Measurements from ENCODE around the gene HSPA4. TPM values are rescaled to one million over a fixed set of nuclear protein-coding genes. Genes with fewer than 3 reads are reported as not detected.

The HSPA4 gene
- total and polyA plus RNA-seq, 4 donors, result 51.3 to 135 (median 55.0) TPM

DNA sequence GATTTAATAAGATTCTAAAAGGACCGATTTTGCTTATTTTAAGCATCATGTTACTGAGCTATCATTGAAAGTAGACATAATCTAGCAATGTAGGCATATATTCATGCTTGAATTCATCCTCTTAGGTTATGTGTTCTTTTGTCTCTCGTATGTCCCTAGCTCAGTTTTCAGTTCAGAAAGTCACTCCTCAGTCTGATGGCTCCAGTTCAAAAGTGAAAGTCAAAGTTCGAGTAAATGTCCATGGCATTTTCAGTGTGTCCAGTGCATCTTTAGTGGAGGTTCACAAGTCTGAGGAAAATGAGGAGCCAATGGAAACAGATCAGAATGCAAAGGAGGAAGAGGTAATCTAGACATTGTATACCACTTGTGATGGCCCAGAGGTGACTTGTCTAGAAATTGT lies 39.2 kb downstream of the HSPA4 start:
- WGBS, 2 donors, result 83 to 87% methylated on average over 3 of the region's 3 CpGs
- intact Hi-C loops (cut with DNase I), result no loop called here
- Histone ChIP-seq H3K4me3 (ENCODE audit: low read length in 2 of 2) (no peak overlapping the region), H3K36me3 (ENCODE audit: control insufficient read depth in 1 of 2, insufficient read depth in 2 of 2, low read length in 1 of 2) (peaks cover 6% of the 10 kb centered on the region in 2 donors), H3K27me3 (ENCODE audit: control insufficient read depth in 1 of 2, insufficient read depth in 2 of 2, low read length in 1 of 2) (no peaks in the 10 kb centered on the region), H3K27ac (ENCODE audit: low read depth in 1 of 2, low read length in 2 of 2) (no peak overlapping the region), H3K9me3 (ENCODE audit: control insufficient read depth, low read length) (no peaks in the 10 kb centered on the region), H3K4me1 (ENCODE audit: control insufficient read depth in 1 of 2, insufficient read depth in 2 of 2, low read length in 2 of 2) (no peaks in the 10 kb centered on the region)
- ATAC-seq (ENCODE audit: low FRiP score) (no peak), DNase-seq (no peak)

GRCh38 chr5:133106343-133106742 lies 54.5 kb downstream of the HSPA4 start:
- Histone ChIP-seq H3K4me1 (ENCODE audit: control insufficient read depth in 1 of 2, insufficient read depth in 2 of 2, low read length in 2 of 2) (no peaks in the 10 kb centered on the region), H3K27ac (ENCODE audit: low read depth in 1 of 2, low read length in 2 of 2) (no peak overlapping the region), H3K4me3 (ENCODE audit: low read length in 2 of 2) (no peak overlapping the region), H3K36me3 (ENCODE audit: control insufficient read depth in 1 of 2, insufficient read depth in 2 of 2, low read length in 1 of 2) (peaks cover 1 to 4% of the 10 kb centered on the region in 2 donors), H3K27me3 (ENCODE audit: control insufficient read depth in 1 of 2, insufficient read depth in 2 of 2, low read length in 1 of 2) (no peaks in the 10 kb centered on the region), H3K9me3 (ENCODE audit: control insufficient read depth, low read length) (no peaks in the 10 kb centered on the region)
- DNase-seq (no peak), ATAC-seq (ENCODE audit: low FRiP score) (no peak)
- WGBS, 2 donors, result 68 to 69% methylated on average over 3 of the region's 3 CpGs
- intact Hi-C loops (cut with DNase I), result no loop called here

DNA sequence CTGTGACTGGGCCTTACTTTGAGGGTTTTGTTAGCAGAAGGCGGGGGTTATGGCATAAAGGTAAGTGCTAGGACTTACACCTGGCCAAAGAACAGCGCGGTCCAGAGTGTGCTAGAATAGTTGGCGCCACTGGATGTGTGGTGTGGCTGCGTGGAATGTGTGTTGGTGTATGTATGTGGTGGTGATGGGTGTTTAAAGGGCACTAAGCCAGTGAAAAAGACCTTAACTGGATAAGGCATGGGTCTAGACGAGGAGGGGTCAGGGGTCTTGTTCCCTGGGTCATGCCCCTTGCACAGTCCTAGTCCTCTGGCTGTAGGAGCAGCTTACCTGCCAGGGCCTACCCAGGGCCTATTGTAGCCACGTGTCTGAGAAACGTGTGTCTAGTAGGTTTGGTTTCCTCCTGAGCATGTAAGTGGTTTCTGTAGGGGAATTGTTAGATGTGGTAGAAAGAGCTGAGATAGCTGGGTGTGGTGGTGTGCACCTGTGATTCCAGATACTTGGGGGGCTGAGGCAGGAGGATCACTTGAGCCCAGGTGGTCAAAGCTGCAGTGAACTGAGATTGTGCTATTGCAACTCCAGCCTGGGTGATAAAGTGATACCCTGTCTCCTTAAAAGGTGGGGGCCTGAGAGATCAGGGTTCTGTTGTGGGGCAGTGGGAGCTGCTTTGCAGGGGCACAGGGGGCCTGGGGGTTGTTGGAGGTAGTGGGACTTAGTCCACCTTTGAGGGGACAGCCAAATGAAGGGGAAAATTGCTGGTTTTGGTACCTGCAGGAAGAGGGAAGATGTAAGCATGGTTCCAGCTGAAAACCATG lies 55.2 kb downstream of the HSPA4 start:
- Histone ChIP-seq H3K27me3 (ENCODE audit: control insufficient read depth in 1 of 2, insufficient read depth in 2 of 2, low read length in 1 of 2) (no peaks in the 10 kb centered on the region), H3K4me3 (ENCODE audit: low read length in 2 of 2) (no peak overlapping the region), H3K36me3 (ENCODE audit: control insufficient read depth in 1 of 2, insufficient read depth in 2 of 2, low read length in 1 of 2) (peaks cover 1 to 4% of the 10 kb centered on the region in 2 donors), H3K9me3 (ENCODE audit: control insufficient read depth, low read length) (no peaks in the 10 kb centered on the region), H3K4me1 (ENCODE audit: control insufficient read depth in 1 of 2, insufficient read depth in 2 of 2, low read length in 2 of 2) (no peaks in the 10 kb centered on the region), H3K27ac (ENCODE audit: low read depth in 1 of 2, low read length in 2 of 2) (no peak overlapping the region)
- ATAC-seq (ENCODE audit: low FRiP score) (no peak), DNase-seq (no peak)
- intact Hi-C loops (cut with DNase I), result no loop called here
- WGBS, 2 donors, result 86% methylated on average over 8 of the region's 8 CpGs

GRCh38 chr5:133108481-133108921 lies 56.7 kb downstream of the HSPA4 start:
- ATAC-seq (ENCODE audit: low FRiP score) (no peak), DNase-seq (no peak)
- Histone ChIP-seq H3K27ac (ENCODE audit: low read depth in 1 of 2, low read length in 2 of 2) (no peak overlapping the region), H3K4me3 (ENCODE audit: low read length in 2 of 2) (no peak overlapping the region), H3K36me3 (ENCODE audit: control insufficient read depth in 1 of 2, insufficient read depth in 2 of 2, low read length in 1 of 2) (peaks cover 1 to 4% of the 10 kb centered on the region in 2 donors), H3K4me1 (ENCODE audit: control insufficient read depth in 1 of 2, insufficient read depth in 2 of 2, low read length in 2 of 2) (no peaks in the 10 kb centered on the region), H3K9me3 (ENCODE audit: control insufficient read depth, low read length) (no peaks in the 10 kb centered on the region), H3K27me3 (ENCODE audit: control insufficient read depth in 1 of 2, insufficient read depth in 2 of 2, low read length in 1 of 2) (no peaks in the 10 kb centered on the region)
- WGBS, 2 donors, result 62 to 64% methylated on average over 8 to 13 of the region's 13 CpGs
- intact Hi-C loops (cut with DNase I), result no loop called here

DNA sequence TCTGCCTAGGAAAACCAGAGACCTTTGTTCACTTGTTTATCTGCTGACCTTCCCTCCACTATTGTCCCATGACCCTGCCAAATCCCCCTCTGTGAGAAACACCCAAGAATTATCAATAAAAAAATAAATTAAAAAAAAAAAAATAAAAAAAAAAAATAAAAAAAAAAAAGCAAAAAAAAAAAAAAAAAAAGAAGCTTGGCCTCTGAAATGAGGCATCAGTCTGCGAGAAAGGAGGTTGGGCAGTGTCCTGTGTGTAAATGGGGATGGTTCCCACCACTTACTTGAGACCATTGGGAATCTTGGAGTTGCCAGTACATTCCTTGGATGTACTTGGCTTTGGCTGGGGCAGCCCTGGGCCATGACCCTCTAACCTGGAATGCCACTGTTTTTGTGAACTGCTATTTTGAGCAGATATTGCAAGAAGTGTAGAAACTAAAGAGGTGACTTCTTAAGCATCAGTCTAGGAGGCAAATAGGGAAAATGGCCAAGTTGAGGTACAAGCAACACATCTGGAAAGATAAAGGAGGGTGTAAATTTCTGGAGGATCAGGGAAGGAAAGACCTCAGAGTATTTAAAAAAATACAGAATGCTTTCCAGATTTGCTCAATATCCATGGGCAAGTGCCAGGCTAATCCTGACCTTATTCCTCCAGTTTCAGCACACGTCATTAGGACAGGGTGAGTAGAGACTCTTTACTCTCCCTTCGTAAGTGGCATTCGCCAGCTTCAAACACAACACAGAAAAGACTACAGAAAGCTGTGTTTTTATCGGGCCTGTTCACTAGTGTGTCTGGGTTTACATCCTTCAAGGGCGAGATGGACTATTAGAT lies 58.1 kb downstream of the HSPA4 start:
- Histone ChIP-seq H3K4me3 (ENCODE audit: low read length in 2 of 2) (no peak overlapping the region), H3K27me3 (ENCODE audit: control insufficient read depth in 1 of 2, insufficient read depth in 2 of 2, low read length in 1 of 2) (no peaks in the 10 kb centered on the region), H3K9me3 (ENCODE audit: control insufficient read depth, low read length) (no peaks in the 10 kb centered on the region), H3K27ac (ENCODE audit: low read depth in 1 of 2, low read length in 2 of 2) (peak overlapping the region in 1 of 2 donors; percentile 3), H3K4me1 (ENCODE audit: control insufficient read depth in 1 of 2, insufficient read depth in 2 of 2, low read length in 2 of 2) (no peaks in the 10 kb centered on the region), H3K36me3 (ENCODE audit: control insufficient read depth in 1 of 2, insufficient read depth in 2 of 2, low read length in 1 of 2) (peaks cover 1 to 2% of the 10 kb centered on the region in 2 donors)
- 41 to 44% methylated on average over 6 of the region's 6 CpGs for WGBS, 2 donors
- ATAC-seq (ENCODE audit: low FRiP score), result peak; percentile 60
- DNase-seq, result no peak
- intact Hi-C loops (cut with DNase I), result loop anchor here (5.0 to 10.0 kb wide), 5 partner anchors 142 to 1035 kb away; no protein-coding TSS in a partner anchor

- Histone ChIP-seq H3K27me3 (ENCODE audit: control insufficient read depth in 1 of 2, insufficient read depth in 2 of 2, low read length in 1 of 2) (no peaks in the 10 kb centered on the region), H3K4me1 (ENCODE audit: control insufficient read depth in 1 of 2, insufficient read depth in 2 of 2, low read length in 2 of 2) (no peaks in the 10 kb centered on the region), H3K27ac (ENCODE audit: low read depth in 1 of 2, low read length in 2 of 2) (peak overlapping the region in 1 of 2 donors; percentile 21), H3K4me3 (ENCODE audit: low read length in 2 of 2) (no peak overlapping the region), H3K36me3 (ENCODE audit: control insufficient read depth in 1 of 2, insufficient read depth in 2 of 2, low read length in 1 of 2) (peaks cover 0 to under 1% of the 10 kb centered on the region in 2 donors), H3K9me3 (ENCODE audit: control insufficient read depth, low read length) (no peaks in the 10 kb centered on the region)
- DNase-seq, result no peak
- ATAC-seq (ENCODE audit: low FRiP score), result no peak
- intact Hi-C loops (cut with DNase I), result loop anchor here (5.0 to 10.0 kb wide), 5 partner anchors 142 to 1034 kb away; no protein-coding TSS in a partner anchor
- 61 to 63% methylated on average over 6 of the region's 6 CpGs for WGBS, 2 donors
Observed at GRCh38 chr5:133110709-133111108, 58.9 kb downstream of the HSPA4 start.

GRCh38 chr5:133111299-133111698 lies 59.5 kb downstream of the HSPA4 start:
- no peak overlapping the region for H3K4me3 ChIP-seq (ENCODE audit: low read length in 2 of 2)
- DNase-seq (peak; percentile 90 to 97), ATAC-seq (ENCODE audit: low FRiP score) (peak; percentile 90)
- H3K27ac ChIP-seq (ENCODE audit: low read depth in 1 of 2, low read length in 2 of 2), result no peak overlapping the region
- WGBS, 2 donors, result 0 to 1% methylated on average over 9 of the region's 9 CpGs
- H3K36me3 ChIP-seq (ENCODE audit: control insufficient read depth in 1 of 2, insufficient read depth in 2 of 2, low read length in 1 of 2), result no peaks in the 10 kb centered on the region
- intact Hi-C loops (cut with DNase I), result loop anchor here (5.0 to 10.0 kb wide), 5 partner anchors 141 to 1034 kb away; no protein-coding TSS in a partner anchor
- no peaks in the 10 kb centered on the region for H3K9me3 ChIP-seq (ENCODE audit: control insufficient read depth, low read length)
- no peaks in the 10 kb centered on the region for H3K4me1 ChIP-seq (ENCODE audit: control insufficient read depth in 1 of 2, insufficient read depth in 2 of 2, low read length in 2 of 2)
- no peaks in the 10 kb centered on the region for H3K27me3 ChIP-seq (ENCODE audit: control insufficient read depth in 1 of 2, insufficient read depth in 2 of 2, low read length in 1 of 2)

DNA sequence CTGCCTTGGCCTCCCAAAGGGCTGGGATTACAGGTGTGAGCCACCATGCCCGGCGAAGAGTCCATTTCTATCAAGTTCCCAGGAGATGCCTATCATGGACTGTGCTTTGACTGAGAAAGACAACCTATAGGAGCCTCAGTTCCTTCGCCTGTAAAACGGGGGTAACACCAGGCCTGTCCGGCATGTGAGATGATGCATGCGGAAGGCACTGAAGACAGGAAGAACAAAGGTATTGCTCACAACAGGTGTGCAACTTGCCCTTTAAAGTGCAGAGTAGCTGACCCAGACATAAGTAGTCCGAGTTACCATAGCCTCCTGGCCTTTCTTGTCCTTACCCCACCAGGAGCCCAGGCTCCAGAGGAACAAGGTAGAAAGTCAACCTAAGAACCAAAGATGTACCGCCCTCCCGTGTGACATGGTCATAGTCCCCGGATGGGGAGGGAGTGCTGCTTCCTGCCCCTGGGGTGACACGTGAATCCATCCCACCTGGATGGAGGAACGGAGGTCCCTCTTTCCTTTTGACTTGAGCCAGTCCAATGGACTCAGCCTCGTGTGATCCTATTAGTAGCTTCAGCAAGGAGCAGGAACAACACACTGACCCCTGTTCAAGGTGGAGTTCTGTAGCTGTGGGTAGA lies 60.3 kb downstream of the HSPA4 start:
- WGBS, 2 donors, result 90 to 93% methylated on average over 13 of the region's 13 CpGs
- intact Hi-C loops (cut with DNase I), result loop anchor here (2.0 to 10.0 kb wide), 6 partner anchors 135 to 1033 kb away; no protein-coding TSS in a partner anchor
- Histone ChIP-seq H3K4me3 (ENCODE audit: low read length in 2 of 2) (no peak overlapping the region), H3K27ac (ENCODE audit: low read depth in 1 of 2, low read length in 2 of 2) (no peak overlapping the region), H3K9me3 (ENCODE audit: control insufficient read depth, low read length) (no peaks in the 10 kb centered on the region), H3K27me3 (ENCODE audit: control insufficient read depth in 1 of 2, insufficient read depth in 2 of 2, low read length in 1 of 2) (no peaks in the 10 kb centered on the region), H3K4me1 (ENCODE audit: control insufficient read depth in 1 of 2, insufficient read depth in 2 of 2, low read length in 2 of 2) (no peaks in the 10 kb centered on the region), H3K36me3 (ENCODE audit: control insufficient read depth in 1 of 2, insufficient read depth in 2 of 2, low read length in 1 of 2) (no peaks in the 10 kb centered on the region)
- ATAC-seq (ENCODE audit: low FRiP score), result no peak
- DNase-seq, result no peak
